Measurements from ENCODE around the gene ANKRD10. TPM values are rescaled to one million over a fixed set of nuclear protein-coding genes. Genes with fewer than 3 reads are reported as not detected.
"Not testable (repeated sequence)": the region's sequence is repeated elsewhere in the genome, so short reads cannot be mapped to it uniquely, and the experiment has no call there.

The ANKRD10 gene
- total and polyA plus RNA-seq, 3 donors from 2014 or later: 65.2 to 180 (median 132) TPM

DNA sequence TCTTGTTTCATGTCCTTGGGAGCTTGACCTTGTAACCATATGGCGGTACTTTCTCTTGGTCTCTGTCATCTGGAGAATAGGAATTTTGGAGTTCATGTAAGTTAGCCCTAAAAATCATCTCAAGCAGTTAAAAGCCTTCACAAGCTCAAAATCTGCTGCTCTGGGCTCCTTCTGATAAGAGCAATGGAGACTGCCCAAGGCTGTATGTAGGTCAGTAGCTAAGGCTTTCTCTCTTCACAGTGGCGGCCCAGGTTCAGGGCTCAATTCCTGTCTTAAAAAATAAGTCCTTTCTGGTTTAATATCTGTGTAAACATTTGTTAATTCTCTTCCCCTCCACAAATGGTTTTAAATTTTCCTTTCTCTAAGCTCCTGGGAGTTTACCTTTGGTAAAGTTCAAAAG lies 45.3 kb upstream of the ANKRD10 start:
- H3K4me1 ChIP-seq: peaks cover 8% of the 10 kb centered on the region
- H3K4me3 ChIP-seq: no peak overlapping the region
- TF ChIP-seq, protein P1, sequence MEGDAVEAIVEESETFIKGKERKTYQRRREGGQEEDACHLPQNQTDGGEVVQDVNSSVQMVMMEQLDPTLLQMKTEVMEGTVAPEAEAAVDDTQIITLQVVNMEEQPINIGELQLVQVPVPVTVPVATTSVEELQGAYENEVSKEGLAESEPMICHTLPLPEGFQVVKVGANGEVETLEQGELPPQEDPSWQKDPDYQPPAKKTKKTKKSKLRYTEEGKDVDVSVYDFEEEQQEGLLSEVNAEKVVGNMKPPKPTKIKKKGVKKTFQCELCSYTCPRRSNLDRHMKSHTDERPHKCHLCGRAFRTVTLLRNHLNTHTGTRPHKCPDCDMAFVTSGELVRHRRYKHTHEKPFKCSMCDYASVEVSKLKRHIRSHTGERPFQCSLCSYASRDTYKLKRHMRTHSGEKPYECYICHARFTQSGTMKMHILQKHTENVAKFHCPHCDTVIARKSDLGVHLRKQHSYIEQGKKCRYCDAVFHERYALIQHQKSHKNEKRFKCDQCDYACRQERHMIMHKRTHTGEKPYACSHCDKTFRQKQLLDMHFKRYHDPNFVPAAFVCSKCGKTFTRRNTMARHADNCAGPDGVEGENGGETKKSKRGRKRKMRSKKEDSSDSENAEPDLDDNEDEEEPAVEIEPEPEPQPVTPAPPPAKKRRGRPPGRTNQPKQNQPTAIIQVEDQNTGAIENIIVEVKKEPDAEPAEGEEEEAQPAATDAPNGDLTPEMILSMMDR (IDR thresholded peaks at IDR 0.05): no peak
- no peak for TF ChIP-seq POLR2A (IDR thresholded peaks at IDR 0.05)
- intact Hi-C loops (cut with DNase I; ENCODE audit: low total_unique reads): no loop called here
- peak overlapping the region in 1 of 2 donors; percentile 51 for H3K27ac ChIP-seq
- WGBS, 2 donors: 37 to 40% methylated on average over 2 of the region's 2 CpGs
- no peaks in the 10 kb centered on the region for H3K27me3 ChIP-seq
- H3K36me3 ChIP-seq (ENCODE audit: low read depth, missing control alignments): no peaks in the 10 kb centered on the region
- H3K9me3 ChIP-seq: no peaks in the 10 kb centered on the region
- no peak for DNase-seq

DNA sequence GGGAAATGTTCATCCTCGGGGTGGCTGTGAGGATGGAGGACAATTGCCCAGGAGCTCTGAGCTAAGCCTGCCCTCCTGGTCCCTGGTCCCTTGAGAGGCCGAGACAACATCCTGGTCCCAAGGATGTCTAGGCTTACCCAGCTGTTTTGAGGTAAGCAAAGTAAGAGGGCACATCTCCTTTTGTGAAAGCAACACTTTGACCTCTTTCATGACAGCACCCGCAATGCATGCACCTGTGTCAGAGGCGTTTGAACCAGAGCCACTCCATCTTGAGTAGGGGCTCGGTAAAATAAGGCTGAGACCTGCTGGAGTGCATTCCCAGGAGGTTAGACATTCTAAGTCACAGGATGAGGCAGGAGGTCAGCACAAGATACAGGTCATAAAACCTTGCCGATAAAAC lies 43.1 kb upstream of the ANKRD10 start:
- no peak for DNase-seq
- H3K9me3 ChIP-seq: no peaks in the 10 kb centered on the region
- intact Hi-C loops (cut with DNase I; ENCODE audit: low total_unique reads): no loop called here
- TF ChIP-seq, protein P1 (IDR thresholded peaks at IDR 0.05): no peak
- TF ChIP-seq POLR2A (IDR thresholded peaks at IDR 0.05): no peak
- H3K27me3 ChIP-seq: no peaks in the 10 kb centered on the region
- H3K36me3 ChIP-seq (ENCODE audit: low read depth, missing control alignments): no peaks in the 10 kb centered on the region
- H3K4me1 ChIP-seq: peaks cover 8% of the 10 kb centered on the region
- WGBS, 2 donors: 95 to 96% methylated on average over 4 to 6 of the region's 6 CpGs
- no peak overlapping the region for H3K27ac ChIP-seq
- H3K4me3 ChIP-seq: no peak overlapping the region

DNA sequence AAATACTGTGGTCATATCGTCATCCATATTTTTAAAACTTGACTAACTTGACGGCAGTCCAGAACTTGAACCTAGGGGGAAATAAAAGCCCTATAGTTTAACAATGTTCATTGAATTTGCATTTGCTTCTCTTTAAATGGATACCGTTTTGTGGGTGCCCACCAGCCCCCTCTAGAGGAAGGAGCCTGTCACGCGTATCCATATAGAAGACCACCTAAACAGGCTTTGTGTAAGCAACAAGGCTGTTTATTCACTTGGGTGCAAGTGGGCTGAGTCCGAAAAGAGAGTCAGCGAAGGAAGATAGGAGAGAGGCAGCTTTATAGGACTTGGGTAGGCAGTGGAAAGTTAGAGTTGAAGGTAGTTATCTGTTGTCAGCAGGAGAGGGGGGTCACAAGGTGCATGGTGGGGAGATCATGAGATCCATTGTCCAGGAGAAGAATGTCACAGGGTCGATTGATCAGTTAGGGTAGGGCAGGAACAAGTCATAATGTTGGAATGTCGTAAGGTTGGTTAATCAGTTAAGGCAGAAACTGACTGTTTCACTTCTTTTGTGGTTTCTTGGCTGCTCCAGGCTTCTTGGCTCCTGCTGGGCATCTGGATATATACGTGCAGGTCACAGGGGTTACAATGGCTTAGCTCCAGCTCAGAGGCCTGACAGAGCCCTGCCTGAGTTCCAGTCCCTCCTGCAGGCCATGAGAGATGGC lies 42.5 kb upstream of the ANKRD10 start:
- WGBS, 2 donors: 90% methylated on average over 10 of the region's 10 CpGs
- TF ChIP-seq, protein P1 (IDR thresholded peaks at IDR 0.05): no peak
- TF ChIP-seq POLR2A (IDR thresholded peaks at IDR 0.05): no peak
- intact Hi-C loops (cut with DNase I; ENCODE audit: low total_unique reads): no loop called here
- no peaks in the 10 kb centered on the region for H3K36me3 ChIP-seq (ENCODE audit: low read depth, missing control alignments)
- H3K4me1 ChIP-seq: peaks cover 8% of the 10 kb centered on the region
- no peak overlapping the region for H3K27ac ChIP-seq
- DNase-seq: no peak
- H3K4me3 ChIP-seq: no peak overlapping the region
- H3K9me3 ChIP-seq: no peaks in the 10 kb centered on the region
- no peaks in the 10 kb centered on the region for H3K27me3 ChIP-seq

DNA sequence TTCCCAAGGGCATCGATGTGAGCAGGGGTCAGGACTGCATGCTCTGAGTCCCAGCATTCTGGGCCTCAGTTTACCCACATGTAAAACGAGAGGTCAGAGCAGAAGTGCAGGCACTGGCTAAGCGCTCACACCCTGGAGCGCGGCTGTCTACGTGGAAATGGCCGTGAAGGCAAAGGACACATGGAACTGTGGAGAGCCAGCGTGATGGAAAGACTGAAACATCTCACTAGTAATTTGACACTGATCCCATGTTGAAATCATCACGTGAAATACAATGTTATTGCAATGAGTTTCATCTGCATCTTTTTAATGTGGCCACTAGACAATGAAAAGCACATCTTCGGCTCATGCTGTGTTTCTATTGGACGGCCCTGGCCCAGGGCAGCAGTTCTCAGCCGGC lies 41.3 kb upstream of the ANKRD10 start:
- H3K4me1 ChIP-seq; H3K27me3 ChIP-seq; intact Hi-C loops (cut with DNase I; ENCODE audit: low total_unique reads); DNase-seq; H3K4me3 ChIP-seq; H3K9me3 ChIP-seq; H3K36me3 ChIP-seq (ENCODE audit: low read depth, missing control alignments); H3K27ac ChIP-seq: not testable (repeated sequence)
- WGBS, 2 donors: 84 to 89% methylated on average over 10 to 12 of the region's 12 CpGs

DNA sequence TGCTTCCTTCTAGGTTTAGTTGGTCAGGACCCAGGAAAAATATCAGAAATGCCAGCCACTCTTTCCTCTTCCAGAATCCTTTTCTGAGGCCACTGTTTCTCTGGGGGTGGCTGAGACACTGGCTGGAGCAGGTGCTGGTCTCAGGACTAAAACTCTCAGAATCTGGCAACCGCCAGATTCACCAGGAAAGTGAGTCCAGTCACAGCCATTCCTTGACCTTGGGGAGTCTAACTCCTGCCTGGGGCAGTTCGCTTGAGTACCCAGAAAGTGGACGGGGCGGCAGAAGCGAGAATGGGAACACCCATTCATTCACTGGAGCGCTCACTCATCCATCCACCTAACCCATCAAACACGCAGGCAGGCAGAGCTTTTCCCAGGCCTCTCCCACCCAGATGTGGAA lies 40.7 kb upstream of the ANKRD10 start:
- H3K9me3 ChIP-seq; H3K4me1 ChIP-seq; H3K4me3 ChIP-seq; DNase-seq; intact Hi-C loops (cut with DNase I; ENCODE audit: low total_unique reads); H3K36me3 ChIP-seq (ENCODE audit: low read depth, missing control alignments); H3K27me3 ChIP-seq: not testable (repeated sequence)
- WGBS, 2 donors: 67 to 100% methylated on average over 1 to 6 of the region's 7 CpGs
- H3K27ac ChIP-seq: peak overlapping the region in 1 of 2 donors; percentile 50

DNA sequence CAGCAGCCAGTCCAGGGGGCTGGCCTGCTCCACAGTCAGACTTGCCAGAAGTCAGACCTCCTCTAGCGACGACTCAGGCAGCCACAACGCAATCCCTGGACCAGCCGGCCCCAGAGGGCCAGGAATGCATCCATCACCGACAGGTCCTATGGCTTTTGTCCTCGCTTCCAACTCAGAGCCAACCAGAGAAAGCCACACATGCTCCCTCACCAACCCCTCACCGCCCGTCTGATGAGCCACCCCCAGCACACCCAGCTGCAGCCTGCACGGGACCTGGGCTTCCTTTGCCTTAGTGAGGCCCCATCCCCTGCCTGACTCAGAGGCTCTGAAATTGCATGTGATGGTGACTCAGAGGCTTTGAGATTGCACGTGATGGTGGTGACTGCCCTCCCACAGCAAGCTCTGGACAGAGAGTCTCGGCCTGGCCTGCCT lies 40.2 kb upstream of the ANKRD10 start:
- H3K27me3 ChIP-seq; H3K4me1 ChIP-seq; intact Hi-C loops (cut with DNase I; ENCODE audit: low total_unique reads); H3K36me3 ChIP-seq (ENCODE audit: low read depth, missing control alignments); H3K4me3 ChIP-seq; H3K9me3 ChIP-seq: not testable (repeated sequence)
- peak; percentile 80 for DNase-seq
- 70% methylated on average over 4 to 10 of the region's 11 CpGs for WGBS, 2 donors
- H3K27ac ChIP-seq: peak overlapping the region in 1 of 2 donors; percentile 59

DNA sequence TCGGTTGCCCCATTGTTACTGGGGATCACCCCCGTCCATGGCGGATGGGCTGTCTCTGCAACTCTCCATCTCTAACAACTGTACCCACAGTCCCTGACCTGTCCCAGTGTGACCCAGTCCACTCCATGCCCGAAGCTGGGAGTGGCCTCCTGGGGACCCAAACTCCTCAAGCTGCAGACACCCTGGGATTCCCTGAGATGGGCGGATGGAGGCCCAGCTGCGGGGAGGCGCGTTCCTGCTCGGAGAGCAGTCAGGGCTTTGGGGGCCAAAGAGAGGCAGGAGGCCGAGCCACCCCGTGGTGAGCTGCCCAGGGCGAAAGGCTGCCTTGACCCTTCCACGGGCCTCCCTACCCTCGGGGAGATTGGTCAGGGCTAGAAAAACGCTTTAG lies 39.7 kb upstream of the ANKRD10 start:
- not testable (repeated sequence) for H3K36me3 ChIP-seq (ENCODE audit: low read depth, missing control alignments); H3K4me3 ChIP-seq; H3K4me1 ChIP-seq; DNase-seq; H3K9me3 ChIP-seq; H3K27me3 ChIP-seq
- intact Hi-C loops (cut with DNase I; ENCODE audit: low total_unique reads): loop anchor here (5.0 kb wide), 1 partner anchor 1443 kb away; no protein-coding TSS in a partner anchor
- H3K27ac ChIP-seq: peak overlapping the region in 1 of 2 donors; percentile 59
- 80 to 83% methylated on average over 12 to 15 of the region's 15 CpGs for WGBS, 2 donors
